Neural cell (in vitro differentiated cells): ENCODE results near the gene BSCL2. TPM values are rescaled to one million over a fixed set of nuclear protein-coding genes. Genes with fewer than 3 reads are reported as not detected.
"Not testable (repeated sequence)": the region's sequence is repeated elsewhere in the genome, so short reads cannot be mapped to it uniquely, and the experiment has no call there.

Experiments
- H2AFZ ChIP-seq: fragments of 200-600, 300-800 bp; sonication (generic), shearing (Covaris generic); 2 replicates; pipeline ENCODE4 v1.6.0; 2014; ENCODE audit warnings: low read depth, mild to moderate bottlenecking, antibody characterized with exemption, low read length, moderate library complexity
- H3F3A ChIP-seq: fragments of 200-600 bp; shearing (Covaris generic); 2 replicates; pipeline ENCODE4 v1.6.1; 2016; ENCODE audit warnings: mild to moderate bottlenecking, moderate library complexity, mixed read lengths, antibody characterized with exemption, low read length; ENCODE audit not compliant: insufficient read depth, poor library complexity, severe bottlenecking
- H3K27ac ChIP-seq: fragments of 200-600, 300-800 bp; sonication (generic), shearing (Covaris generic); 2 replicates; pipeline ENCODE4 v1.5.1; 2014; ENCODE audit warnings: mild to moderate bottlenecking, low read length, moderate library complexity
- H3K27me3 ChIP-seq: fragments of 300-800, 200-600 bp; sonication (generic), shearing (Covaris generic); 2 replicates; pipeline ENCODE4 v1.6.0; 2014; ENCODE audit warnings: mild to moderate bottlenecking, low read depth, low read length, moderate library complexity; ENCODE audit not compliant: insufficient read depth
- H3K36me3 ChIP-seq: fragments of 300-800, 200-600 bp; sonication (generic), shearing (Covaris generic); 2 replicates; pipeline ENCODE4 v1.5.1; 2014; ENCODE audit warnings: mild to moderate bottlenecking, antibody characterized with exemption, low read length, moderate library complexity; ENCODE audit not compliant: insufficient read depth
- H3K4me2 ChIP-seq: fragments of 300-800, 200-600 bp; sonication (generic), shearing (Covaris generic); 2 replicates; pipeline ENCODE4 v1.6.0; 2014; ENCODE audit warnings: mild to moderate bottlenecking, low read length
- H3K4me3 ChIP-seq: fragments of 300-800, 200-600 bp; sonication (generic), shearing (Covaris generic); 2 replicates; pipeline ENCODE4 v1.5.1; 2014; ENCODE audit warnings: mild to moderate bottlenecking, low read length, moderate library complexity
- H3K79me2 ChIP-seq: fragments of 200-600 bp; shearing (Covaris generic); replicated peaks from 2 replicates; pipeline ENCODE4 v1.6.0; 2014; ENCODE audit warnings: mild to moderate bottlenecking, low read length, moderate library complexity; ENCODE audit not compliant: insufficient read depth
- H3K9ac ChIP-seq: fragments of 300-800, 200-600 bp; sonication (generic), shearing (Covaris generic); 2 replicates; pipeline ENCODE4 v1.6.1; 2016; ENCODE audit warnings: mild to moderate bottlenecking, low read length, mixed read lengths
- H3K9me2 ChIP-seq: fragments of 200-600 bp; shearing (Covaris generic); 2 replicates; pipeline ENCODE4 v1.6.1; 2016; ENCODE audit warnings: mild to moderate bottlenecking, low read length, mixed read lengths; ENCODE audit not compliant: insufficient read depth
- H3K9me3 ChIP-seq: fragments of 200-600, 300-800 bp; sonication (generic), shearing (Covaris generic); 2 replicates; pipeline ENCODE4 v1.6.1; 2016; ENCODE audit warnings: mild to moderate bottlenecking, mixed run types, low read length, moderate library complexity, mixed read lengths
- H4K20me1 ChIP-seq: fragments of 200-600 bp; shearing (Covaris generic); 2 replicates; pipeline ENCODE4 v1.6.1; 2016; ENCODE audit warnings: mild to moderate bottlenecking, mixed run types; ENCODE audit not compliant: insufficient read depth
- EP300 ChIP-seq: fragments of 450-650 bp; conservative IDR thresholded peaks from 2 replicates; pipeline ENCODE4 v1.6.1; 2014; ENCODE audit warnings: antibody characterized with exemption, mild to moderate bottlenecking, moderate library complexity; ENCODE audit not compliant: poor library complexity, severe bottlenecking
- EZH2 ChIP-seq: fragments of 200-600, 300-800 bp; shearing (Covaris generic), sonication (generic); IDR thresholded peaks from 2 replicates; pipeline ENCODE4 v1.6.1; 2014; ENCODE audit warnings: antibody characterized with exemption, low read length, borderline replicate concordance, mild to moderate bottlenecking; ENCODE audit not compliant: insufficient read depth, poor library complexity, severe bottlenecking
- MXI1 ChIP-seq: fragments of 450-650 bp; conservative IDR thresholded peaks from 2 replicates; pipeline ENCODE4 v1.6.1; 2014; ENCODE audit warnings: antibody characterized with exemption, mild to moderate bottlenecking; ENCODE audit not compliant: poor library complexity, severe bottlenecking
- POLR2AphosphoS5 ChIP-seq: IDR thresholded peaks from 2 replicates; pipeline ENCODE4 v1.6.1; 2012
- RAD21 ChIP-seq: fragments of 450-650 bp; conservative IDR thresholded peaks from 2 replicates; pipeline ENCODE4 v1.6.1; 2014; ENCODE audit warnings: antibody characterized with exemption, mild to moderate bottlenecking, moderate library complexity
- SMC3 ChIP-seq: fragments of 450-650 bp; conservative IDR thresholded peaks from 2 replicates; pipeline ENCODE4 v1.6.1; 2014; ENCODE audit warnings: antibody characterized with exemption, mild to moderate bottlenecking, moderate library complexity; ENCODE audit not compliant: poor library complexity
- TAF1 ChIP-seq: IDR thresholded peaks from 2 replicates; pipeline ENCODE4 v1.6.1; 2012; ENCODE audit warnings: low read depth
- polyA plus RNA-seq: library from polyadenylated mRNA; depleted of rRNA; stranded (reverse); fragments of >200 nt; gene quantifications from 2 replicates; pipeline ENCODE4 v1.2.3, GENCODE V29; 2014
- TF ChIP-seq, protein P1 (sequence below): IDR thresholded peaks from 2 replicates; pipeline ENCODE4 v1.6.1; 2012; ENCODE audit warnings: borderline replicate concordance

The BSCL2 gene
- polyA plus RNA-seq, 1 donor from 2014 or later, result 304 TPM

GRCh38 chr11:62652161-62653006 lies 54.8 kb downstream of the BSCL2 start:
- TF ChIP-seq POLR2AphosphoS5 (no peak), EZH2 (no peak), MXI1 (no peak), SMC3 (no peak), TAF1 (no peak), EP300 (no peak), RAD21 (no peak)
- TF ChIP-seq, protein P1, sequence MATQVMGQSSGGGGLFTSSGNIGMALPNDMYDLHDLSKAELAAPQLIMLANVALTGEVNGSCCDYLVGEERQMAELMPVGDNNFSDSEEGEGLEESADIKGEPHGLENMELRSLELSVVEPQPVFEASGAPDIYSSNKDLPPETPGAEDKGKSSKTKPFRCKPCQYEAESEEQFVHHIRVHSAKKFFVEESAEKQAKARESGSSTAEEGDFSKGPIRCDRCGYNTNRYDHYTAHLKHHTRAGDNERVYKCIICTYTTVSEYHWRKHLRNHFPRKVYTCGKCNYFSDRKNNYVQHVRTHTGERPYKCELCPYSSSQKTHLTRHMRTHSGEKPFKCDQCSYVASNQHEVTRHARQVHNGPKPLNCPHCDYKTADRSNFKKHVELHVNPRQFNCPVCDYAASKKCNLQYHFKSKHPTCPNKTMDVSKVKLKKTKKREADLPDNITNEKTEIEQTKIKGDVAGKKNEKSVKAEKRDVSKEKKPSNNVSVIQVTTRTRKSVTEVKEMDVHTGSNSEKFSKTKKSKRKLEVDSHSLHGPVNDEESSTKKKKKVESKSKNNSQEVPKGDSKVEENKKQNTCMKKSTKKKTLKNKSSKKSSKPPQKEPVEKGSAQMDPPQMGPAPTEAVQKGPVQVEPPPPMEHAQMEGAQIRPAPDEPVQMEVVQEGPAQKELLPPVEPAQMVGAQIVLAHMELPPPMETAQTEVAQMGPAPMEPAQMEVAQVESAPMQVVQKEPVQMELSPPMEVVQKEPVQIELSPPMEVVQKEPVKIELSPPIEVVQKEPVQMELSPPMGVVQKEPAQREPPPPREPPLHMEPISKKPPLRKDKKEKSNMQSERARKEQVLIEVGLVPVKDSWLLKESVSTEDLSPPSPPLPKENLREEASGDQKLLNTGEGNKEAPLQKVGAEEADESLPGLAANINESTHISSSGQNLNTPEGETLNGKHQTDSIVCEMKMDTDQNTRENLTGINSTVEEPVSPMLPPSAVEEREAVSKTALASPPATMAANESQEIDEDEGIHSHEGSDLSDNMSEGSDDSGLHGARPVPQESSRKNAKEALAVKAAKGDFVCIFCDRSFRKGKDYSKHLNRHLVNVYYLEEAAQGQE, result no peak
- H3K27ac ChIP-seq, result peak overlapping the region; percentile 71
- peak overlapping the region; percentile 61 for H3K4me2 ChIP-seq
- no peaks in the 10 kb centered on the region for H3K36me3 ChIP-seq
- peak overlapping the region; percentile 81 for H3K4me3 ChIP-seq
- no peaks in the 10 kb centered on the region for H3K9me2 ChIP-seq
- H3K79me2 ChIP-seq, result peaks cover 17% of the 10 kb centered on the region
- no peaks in the 10 kb centered on the region for H3F3A ChIP-seq
- H3K9me3 ChIP-seq, result no peaks in the 10 kb centered on the region
- H2AFZ ChIP-seq, result peak overlapping the region; percentile 43
- H4K20me1 ChIP-seq, result no peaks in the 10 kb centered on the region
- no peaks in the 10 kb centered on the region for H3K27me3 ChIP-seq
- peak overlapping the region; percentile 81 for H3K9ac ChIP-seq

DNA sequence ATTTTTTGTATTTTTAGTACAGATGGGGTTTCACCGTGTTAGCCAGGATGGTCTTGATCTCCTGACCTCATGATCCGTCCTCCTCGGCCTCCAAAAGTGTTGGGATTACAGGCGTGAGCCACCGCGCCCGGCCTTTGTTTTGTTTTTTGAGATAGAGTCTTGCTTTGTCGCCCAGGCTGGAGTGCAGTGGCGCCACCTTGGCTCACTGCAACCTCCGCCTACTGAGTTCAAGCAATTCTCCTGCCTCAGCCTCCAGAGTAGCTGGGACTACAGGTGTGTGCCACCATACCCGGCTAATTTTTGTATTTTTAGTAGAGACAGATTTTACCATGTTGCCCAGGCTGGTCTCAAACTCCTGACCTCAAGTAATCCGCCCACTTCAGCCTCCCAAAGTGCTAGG lies 56.9 kb downstream of the BSCL2 start:
- H3K9me3 ChIP-seq, H3K36me3 ChIP-seq, H2AFZ ChIP-seq, H4K20me1 ChIP-seq, H3F3A ChIP-seq, H3K27ac ChIP-seq, H3K27me3 ChIP-seq, H3K9me2 ChIP-seq, H3K9ac ChIP-seq, H3K4me3 ChIP-seq, H3K4me2 ChIP-seq: not testable (repeated sequence)
- peaks cover 27% of the 10 kb centered on the region for H3K79me2 ChIP-seq

DNA sequence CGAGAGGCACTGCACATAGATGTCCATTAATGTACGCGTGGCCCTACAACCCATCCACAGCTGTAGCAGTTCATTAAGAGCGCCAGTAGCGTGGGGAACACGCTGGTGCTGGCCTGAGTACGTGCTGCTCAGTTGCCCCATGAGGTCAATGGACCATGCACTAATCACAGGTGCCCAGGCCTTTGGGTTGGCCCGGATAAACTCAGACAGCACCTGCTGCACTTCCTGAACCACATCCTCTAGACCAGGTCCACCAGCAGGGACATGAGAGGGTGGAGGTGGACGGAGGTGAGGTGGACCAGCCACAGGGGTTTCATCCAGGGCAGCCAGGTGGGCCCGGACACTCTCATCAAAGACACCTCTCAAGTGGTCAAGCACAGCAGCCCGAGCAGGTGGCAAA lies 57.7 kb downstream of the BSCL2 start:
- no peak overlapping the region for H3K4me3 ChIP-seq
- no peak overlapping the region for H3K9ac ChIP-seq
- no peak overlapping the region for H3K27ac ChIP-seq
- H3K9me3 ChIP-seq, result no peaks in the 10 kb centered on the region
- no peak overlapping the region for H3K4me2 ChIP-seq
- no peaks in the 10 kb centered on the region for H4K20me1 ChIP-seq
- H3K9me2 ChIP-seq, result no peaks in the 10 kb centered on the region
- peaks cover 34% of the 10 kb centered on the region for H3K79me2 ChIP-seq
- no peaks in the 10 kb centered on the region for H3K27me3 ChIP-seq
- no peak overlapping the region for H2AFZ ChIP-seq
- no peaks in the 10 kb centered on the region for H3F3A ChIP-seq
- TF ChIP-seq RAD21, result no peak
- H3K36me3 ChIP-seq, result no peaks in the 10 kb centered on the region
